HG03432 (cell line): Measurements from ENCODE around the gene GSTM4.

Experiments used
- ATAC-seq: cut with Tn5 transposase; IDR thresholded peaks from one replicate; pipeline ENCODE4 v1.9.1; 2021; ENCODE audit warnings: mild to moderate bottlenecking, moderate library complexity; ENCODE audit not compliant: unreplicated experiment

The GSTM4 gene

DNA sequence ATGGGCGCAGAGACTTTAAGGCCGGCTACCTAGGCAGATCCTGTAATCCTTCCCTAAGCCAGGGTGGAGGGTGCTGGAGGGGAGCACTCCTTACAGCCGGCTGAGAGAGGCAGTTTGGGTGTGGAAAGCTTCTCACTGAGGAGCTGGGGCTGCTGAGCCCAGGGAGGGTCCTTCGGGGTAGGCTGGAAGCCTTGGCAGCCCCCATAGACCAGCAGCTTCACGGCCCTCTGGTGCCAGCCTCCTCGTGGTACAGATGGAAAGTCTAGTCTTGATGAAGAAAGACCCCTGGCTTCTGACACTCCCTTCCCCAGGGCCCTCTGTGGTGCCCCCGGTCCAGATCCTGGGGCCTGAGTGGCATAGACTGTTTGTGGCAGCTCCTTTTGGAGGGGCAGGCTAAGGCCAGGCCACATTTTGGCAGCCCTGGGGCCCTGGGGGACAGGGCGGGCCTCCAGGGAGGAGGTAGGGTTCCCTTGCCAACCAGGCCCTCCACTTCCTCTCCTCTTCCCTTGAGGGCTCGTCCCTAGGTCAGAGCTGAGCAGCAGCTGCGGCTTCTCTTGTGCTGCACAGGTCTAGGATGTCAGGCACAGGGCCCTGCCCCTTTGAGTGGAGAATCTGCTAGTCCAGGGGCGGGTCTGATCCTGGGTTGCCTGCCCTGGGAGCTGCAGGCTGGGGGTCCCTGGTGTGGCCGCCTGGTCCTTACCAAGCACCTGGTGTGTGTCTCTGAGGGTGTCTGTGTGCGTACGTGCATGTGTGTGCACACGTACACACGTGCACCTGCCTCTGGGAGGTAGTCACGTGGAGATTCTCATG lies 31.5 kb upstream of the GSTM4 start:
- ATAC-seq = peak; percentile 42

DNA sequence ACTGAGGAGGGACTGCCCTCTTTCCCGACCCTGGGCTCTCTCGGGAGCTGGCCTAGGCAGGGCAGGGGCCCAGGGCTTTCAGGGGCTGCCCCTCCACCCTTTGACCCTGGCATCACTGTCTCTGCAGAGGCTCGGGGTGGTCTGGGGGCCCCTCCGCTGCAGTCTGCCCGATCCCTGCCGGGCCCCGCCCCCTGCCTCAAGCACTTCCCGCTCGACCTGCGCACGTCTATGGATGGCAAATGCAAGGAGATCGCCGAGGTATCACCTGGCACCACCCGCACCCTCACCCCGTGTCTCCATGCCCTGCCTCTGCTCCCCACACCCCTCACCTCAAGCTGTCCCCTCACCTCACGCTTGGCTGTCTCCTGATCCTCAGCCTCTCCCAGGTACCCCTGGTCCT lies 30.7 kb upstream of the GSTM4 start:
- no peak for ATAC-seq

DNA sequence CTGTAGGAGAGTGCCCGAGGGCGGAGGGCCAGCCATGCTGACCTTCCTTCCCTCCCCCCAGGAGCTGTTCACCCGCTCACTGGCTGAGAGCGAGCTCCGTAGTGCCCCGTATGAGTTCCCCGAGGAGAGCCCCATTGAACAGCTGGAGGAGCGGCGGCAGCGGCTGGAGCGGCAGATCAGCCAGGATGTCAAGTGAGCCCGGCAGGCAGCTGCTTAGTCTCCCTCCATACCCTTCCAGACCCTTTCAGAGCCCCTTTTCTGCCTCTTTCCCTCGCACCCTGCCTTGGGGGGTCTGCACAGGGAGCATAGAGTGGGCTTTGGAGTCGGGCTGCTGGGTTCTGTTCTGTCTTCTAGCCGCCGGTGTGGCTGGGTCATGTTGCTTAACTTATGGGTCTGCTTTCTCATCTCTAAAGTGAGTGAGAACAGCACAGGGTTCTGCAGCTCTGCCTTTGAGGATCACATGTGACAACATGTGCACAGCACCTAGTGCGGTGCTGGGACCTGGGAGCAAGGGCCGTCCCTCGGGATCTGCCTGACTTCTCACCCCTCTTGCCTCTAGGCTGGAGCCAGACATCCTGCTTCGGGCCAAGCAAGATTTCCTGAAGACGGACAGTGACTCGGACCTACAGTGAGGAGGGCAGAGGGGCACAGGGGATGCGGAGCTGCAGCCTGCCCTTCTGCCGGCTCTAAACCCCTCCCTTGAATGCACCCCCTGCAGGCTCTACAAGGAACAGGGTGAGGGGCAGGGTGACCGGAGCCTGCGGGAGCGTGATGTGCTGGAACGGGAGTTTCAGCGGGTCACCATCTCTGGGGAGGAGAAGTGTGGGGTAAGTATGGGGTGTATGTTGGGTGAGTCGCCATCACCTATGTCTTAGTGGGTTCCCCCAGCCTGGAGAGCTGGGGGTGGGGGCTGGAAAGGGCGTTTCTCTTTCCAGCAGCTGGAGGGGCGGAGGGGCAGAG lies 30.0 kb upstream of the GSTM4 start:
- ATAC-seq = no peak

DNA sequence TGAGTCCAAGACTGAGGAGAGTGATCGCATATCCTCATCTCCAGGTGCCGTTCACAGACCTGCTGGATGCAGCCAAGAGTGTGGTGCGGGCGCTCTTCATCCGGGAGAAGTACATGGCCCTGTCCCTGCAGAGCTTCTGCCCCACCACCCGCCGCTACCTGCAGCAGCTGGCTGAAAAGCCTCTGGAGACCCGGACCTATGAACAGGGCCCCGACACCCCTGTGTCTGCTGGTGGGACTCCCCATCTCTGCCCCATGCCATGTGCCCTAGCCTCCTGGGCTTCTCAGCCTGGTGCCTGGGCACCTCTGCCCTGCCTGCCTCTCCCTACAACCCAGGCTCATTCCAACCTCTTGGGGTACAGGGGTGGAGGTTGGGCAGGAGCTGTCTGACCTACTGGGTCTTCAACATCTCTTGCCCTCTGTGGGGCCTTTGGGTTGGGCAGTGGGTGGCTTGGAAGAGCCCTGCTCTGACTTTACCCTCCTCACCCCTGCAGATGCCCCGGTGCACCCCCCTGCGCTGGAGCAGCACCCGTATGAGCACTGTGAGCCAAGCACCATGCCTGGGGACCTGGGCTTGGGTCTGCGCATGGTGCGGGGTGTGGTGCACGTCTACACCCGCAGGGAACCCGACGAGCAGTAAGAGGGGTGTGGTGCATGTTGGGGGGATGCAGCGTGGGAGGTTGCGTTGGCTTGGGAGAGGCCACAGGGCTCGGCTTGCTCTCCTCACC lies 29.1 kb upstream of the GSTM4 start:
- no peak for ATAC-seq

DNA sequence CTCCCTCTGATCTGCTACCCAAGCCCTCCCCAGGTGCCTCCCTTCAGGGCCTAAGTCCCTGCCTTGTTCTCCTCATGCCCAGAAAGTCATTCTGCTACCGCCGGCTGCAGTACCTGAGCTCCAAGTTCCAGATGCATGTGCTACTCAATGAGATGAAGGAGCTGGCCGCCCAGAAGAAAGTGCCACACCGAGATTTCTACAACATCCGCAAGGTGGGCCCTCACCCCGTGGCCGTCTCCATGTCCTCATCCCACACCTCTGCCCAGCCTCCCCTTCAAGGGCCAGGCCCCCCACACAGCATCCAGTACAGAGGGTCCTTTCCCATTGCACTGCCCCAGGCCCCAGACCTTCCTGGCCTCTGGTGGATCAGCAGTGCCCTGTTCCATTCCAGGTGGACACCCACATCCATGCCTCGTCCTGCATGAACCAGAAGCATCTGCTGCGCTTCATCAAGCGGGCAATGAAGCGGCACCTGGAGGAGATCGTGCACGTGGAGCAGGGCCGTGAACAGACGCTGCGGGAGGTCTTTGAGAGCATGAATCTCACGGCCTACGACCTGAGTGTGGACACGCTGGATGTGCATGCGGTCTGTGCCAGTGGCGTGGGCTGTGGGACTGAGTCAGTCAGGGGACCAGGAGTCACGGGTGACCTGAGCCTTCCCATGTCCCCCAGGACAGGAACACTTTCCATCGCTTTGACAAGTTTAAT lies 28.1 kb upstream of the GSTM4 start:
- no peak for ATAC-seq

DNA sequence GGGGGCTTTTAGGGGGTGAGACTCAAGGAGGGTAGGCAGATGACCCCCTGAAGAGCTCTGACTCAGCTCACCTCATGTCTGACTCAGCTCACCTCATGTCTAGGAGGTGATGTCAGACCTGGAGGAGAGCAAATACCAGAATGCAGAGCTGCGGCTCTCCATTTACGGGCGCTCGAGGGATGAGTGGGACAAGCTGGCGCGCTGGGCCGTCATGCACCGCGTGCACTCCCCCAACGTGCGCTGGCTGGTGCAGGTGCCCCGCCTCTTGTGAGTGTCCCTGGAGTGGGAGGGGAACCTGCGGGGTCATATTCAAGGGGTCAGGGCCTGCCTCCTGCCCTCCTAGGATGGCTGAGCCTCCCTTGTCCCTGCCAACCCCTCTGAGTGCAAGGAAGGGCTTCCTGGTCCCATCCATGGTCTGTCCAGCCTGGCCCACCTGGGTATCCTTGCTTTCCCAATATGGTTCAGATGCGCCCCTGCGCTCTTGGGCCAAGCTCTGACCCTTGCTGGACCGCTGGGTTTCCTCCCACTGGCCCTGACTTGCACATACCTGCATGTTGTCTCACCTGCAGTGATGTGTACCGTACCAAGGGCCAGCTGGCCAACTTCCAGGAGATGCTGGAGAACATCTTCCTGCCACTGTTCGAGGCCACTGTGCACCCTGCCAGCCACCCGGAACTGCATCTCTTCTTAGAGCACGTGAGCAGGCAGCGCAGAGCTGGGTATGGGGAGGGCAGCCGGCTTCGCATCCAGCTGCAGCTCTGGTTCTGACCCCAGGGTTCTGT lies 27.2 kb upstream of the GSTM4 start:
- ATAC-seq = no peak

DNA sequence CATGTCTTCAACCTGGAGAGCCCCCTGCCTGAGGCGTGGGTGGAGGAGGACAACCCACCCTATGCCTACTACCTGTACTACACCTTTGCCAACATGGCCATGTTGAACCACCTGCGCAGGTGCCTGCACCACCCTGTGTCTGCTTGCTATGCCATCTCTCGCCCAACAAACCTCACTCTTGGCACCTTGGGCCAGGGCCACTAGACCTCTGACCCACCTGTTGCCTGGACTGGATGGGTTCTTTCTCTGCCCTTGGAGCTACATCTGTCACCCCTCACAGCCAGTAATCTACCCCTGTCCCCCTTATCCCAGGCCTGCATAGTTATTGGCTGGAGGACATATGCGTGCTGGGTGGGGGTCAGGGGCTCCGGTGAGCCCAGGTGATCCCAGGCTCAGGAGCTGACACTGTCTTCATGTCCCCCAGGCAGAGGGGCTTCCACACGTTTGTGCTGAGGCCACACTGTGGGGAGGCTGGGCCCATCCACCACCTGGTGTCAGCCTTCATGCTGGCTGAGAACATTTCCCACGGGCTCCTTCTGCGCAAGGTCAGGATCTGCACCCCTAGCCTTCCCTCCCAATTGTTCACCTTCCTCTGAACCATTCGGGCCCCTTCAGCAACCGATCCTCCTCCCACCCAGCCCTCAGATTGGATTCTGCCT lies 26.4 kb upstream of the GSTM4 start:
- no peak for ATAC-seq

DNA sequence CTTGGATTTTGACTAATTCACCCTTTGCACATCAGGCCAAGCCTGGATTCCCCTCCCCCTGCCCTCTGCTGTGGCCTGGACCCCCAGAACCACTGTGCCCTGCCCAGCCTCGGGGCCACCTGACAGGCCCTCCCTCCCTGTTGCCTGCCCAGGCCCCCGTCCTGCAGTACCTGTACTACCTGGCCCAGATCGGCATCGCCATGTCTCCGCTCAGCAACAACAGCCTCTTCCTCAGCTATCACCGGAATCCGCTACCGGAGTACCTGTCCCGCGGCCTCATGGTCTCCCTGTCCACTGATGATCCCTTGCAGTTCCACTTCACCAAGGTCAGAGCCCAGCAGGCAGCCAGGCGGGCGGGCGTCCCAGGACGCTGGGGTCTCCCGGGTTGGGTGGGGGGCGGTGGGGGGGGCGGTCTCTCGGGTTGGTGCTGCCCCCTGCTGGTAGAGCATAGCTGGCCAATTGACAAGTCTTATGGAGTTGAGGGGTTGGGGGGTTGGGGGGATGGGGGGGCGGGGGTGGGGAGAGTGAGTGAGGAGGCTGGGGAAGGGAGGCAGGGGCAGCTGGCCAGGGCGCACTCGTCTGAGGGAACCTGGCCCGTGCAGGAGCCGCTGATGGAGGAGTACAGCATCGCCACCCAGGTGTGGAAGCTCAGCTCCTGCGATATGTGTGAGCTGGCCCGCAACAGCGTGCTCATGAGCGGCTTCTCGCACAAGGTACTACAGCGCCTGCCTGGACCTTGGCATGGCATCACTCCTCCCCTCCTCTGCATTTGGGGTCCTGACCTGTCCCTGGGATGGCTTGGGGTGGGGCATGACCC lies 25.6 kb upstream of the GSTM4 start:
- no peak for ATAC-seq

DNA sequence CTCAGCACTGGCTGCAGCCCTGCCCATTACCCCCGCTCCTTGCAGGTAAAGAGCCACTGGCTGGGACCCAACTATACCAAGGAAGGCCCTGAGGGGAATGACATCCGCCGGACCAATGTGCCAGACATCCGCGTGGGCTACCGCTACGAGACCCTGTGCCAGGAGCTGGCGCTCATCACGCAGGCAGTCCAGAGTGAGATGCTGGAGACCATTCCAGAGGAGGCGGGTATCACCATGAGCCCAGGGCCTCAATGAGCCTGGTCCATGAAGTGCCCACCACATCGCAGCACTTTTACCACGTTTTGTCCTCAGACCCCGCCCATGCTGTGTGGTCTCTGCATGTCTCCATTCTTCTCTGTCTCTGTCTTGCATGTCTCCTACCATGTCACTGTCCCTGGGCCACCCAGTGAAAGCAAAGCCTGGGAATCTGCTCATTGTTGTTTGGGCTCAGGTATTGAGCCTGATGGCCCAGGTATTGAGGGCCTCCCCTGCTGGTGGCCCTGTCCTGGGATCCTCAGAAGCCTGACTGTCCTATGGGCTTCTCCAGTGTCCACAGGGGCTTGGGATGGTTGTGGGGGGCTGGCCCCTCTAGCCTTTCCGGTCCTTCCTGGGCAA lies 24.9 kb upstream of the GSTM4 start:
- no peak for ATAC-seq

DNA sequence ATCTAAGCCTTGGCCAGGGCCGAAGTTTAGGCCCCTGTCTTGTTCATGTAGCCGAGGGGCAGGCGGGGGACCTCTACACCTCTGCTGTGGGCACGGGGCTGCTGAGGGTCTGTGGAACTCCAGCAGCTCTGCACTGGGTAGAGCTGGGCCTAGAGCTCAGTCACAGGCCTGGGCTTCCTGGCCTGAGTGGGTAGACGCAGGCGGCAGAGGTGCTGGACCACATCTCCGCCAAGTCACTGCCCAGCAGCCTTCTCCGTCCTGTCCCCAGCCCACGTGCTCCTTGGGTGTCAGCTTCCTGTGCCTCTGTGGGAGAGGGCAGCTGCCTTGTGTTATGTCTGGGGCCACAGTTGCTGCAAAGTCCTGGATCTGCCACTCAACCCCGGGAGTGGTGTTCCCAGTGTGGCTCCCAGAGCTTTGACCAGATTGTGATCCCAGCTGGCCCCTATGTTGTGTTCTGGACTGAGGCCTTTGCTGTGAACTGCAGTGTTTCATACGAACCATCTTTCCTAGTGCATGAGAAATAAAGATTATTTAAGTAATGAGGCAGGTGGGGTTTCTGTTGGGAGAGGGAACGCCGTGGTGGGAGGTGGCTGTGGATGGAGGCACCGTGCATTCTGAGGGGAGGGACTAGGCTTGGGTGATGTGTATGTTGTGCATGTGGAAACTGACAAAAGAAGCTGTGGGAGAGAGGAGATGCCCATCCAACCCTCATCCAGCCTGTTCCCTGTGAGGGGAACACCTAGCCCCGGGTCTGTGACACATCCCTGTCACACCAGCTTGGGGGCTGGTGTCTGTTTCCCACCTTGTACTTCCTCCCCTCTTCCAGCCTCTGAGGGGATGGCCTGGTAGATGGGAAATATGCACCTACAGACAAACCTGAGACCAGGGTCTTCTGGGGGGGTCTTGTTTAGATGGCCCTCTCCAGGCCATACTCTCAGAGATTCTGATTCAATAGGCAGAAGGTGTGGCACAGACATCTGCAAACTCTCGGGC lies 24.1 kb upstream of the GSTM4 start:
- no peak for ATAC-seq

DNA sequence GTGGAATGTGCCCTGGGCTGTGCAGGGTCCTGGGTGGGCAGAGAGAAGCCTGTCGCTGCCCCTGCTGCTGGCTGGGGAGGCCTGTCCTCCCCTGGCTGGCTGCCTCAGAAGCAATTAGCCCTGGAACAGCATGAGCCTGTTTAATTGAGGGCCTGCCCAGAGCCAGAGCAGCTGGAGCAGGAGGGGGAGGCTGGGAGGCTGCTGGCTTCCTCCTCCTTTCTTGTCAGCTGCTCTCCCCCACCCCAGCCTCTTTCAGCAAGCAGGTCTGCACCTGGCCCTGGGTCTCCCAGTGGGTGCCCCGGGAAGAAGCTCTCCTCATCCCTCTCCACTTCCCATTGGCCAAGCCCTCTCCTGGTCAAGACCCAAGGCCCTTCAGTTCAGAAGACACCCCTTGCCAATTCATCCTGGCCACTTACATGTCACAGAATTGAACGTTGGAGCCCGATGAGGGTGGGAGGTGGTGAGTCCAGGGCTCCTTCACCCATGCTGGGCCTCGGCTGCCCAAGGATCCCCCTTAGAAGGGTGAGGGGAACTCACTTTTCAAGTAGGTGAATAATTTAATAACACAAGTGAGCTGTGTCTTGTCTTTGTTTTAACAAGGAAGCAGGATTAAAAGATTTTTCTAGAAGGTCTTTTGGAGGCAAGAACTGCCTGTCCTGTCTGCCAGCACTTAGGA lies 23.1 kb upstream of the GSTM4 start:
- ATAC-seq = no peak

DNA sequence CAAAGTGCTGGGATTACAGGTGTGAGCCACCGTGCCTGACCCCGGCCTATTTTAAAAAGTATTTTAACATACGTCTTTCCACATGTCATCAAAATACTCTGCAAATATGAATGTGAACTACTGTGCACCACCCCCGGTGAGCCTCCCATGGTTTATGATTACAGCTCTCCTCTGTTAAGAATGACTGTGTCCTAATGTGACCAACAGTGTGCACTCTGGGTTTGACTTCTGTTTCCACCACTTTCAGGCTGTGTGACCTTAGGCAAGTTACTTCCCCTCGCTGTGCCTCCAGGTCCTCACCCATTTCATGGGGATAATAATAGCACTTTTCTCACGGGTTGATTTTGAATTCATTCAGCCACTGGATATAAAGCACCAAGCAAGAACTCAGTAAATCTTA lies 21.6 kb upstream of the GSTM4 start:
- ATAC-seq = no peak

DNA sequence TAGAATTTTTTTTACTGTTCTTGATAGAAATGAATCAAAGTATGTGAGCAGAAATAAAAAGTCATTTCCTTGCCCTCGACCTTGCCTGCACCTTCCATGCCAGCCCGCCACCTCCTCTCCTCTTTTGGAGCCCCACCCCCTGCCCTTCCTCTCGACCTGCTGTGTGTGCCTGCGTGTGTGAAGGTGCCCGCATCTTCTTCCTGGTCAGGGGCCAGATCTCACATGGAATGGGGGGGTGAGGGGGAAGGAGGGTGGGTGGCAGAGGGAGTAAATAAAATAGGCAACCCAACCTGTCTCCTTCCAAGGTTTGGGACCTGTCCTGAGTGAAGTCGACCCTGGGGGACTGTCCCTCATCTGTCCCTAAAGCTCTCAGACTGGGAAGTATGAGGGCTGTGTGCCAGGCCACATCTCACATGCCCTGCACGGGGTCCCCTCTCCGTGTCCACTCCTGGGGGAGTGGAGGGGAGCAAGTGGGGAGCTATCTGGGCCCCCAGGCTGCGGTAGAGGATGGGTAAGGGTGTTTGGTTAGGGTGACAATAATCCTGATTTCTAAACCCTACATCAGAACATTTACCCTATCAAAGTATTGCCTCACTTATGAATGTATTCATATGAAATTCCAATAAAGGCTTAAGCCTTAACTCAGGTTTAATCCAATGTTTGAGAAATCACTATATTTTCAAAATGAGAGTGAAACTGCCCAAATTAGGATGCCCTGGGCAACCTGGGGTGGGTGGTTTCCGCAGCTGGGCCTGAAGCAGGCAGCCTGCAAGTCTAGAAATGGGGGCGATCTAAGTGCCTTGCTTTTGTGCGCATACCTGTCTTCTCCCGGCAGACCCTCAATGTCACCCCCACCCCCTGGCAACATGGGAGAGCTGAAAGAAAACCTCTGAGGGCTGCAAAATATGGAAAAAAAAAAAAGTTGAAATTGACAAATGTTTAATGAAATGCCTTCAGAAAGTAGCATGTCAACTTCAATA lies 20.8 kb upstream of the GSTM4 start:
- ATAC-seq = no peak

DNA sequence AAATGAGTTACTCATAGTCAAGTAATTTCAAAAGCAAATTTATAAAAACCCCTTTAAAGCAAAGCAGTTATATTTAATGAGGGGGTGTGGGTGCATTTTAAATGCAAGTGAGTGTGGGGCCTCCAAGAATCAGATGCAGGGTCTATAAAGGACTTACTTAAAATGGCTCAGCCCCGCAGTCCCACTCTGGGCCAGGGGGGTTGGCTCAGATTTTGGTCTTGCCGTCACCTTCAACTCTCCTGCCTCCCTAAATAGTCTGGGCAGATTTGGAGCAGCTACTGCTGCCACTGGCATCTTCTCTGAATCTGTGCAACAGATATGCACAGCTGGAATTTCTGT lies 20.1 kb upstream of the GSTM4 start:
- no peak for ATAC-seq

DNA sequence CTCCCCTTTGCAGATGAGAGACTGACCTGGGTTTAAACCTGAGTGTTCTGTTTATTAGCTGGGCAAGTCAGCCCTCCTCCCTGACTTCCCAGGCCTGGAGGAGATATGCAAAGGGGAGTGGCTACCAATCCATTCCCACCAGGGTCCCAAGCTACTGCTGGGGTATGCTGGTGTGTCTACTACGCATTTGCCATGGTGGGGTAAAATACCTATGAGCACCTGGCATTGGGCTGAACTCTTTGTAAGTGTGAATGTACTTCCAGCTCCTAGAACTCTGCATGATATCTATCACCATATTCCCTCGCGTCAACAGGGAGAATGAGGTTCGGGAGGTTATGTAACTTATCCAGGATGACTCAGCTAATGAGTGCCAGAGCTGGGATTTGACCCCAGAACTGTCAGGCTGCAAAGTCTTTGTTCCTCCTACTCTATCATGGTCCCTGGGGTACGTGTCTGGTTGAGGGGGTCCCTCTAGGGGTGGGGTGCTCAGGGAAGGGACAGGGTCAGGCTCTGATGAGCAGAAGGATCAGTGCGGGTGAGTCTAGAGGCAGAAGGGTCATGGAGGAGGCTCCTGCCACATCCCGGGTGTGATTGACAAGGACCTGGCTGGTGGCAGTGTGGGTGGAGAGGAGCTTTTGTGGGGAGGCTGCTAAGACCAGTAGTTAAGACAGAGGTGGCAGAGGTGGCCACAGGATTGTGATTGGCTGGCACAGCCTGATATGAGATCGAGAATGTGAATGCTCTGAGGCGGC lies 19.5 kb upstream of the GSTM4 start:
- ATAC-seq = no peak
